Measurements from ENCODE around the gene CGNL1. TPM values are rescaled to one million over a fixed set of nuclear protein-coding genes. Genes with fewer than 3 reads are reported as not detected.
A peak's percentile ranks its signal among the peaks of the same experiment; 100 is the strongest.

CGNL1 gene
- total RNA-seq, 1 experiment from 2014 or later: 0.34 TPM

DNA sequence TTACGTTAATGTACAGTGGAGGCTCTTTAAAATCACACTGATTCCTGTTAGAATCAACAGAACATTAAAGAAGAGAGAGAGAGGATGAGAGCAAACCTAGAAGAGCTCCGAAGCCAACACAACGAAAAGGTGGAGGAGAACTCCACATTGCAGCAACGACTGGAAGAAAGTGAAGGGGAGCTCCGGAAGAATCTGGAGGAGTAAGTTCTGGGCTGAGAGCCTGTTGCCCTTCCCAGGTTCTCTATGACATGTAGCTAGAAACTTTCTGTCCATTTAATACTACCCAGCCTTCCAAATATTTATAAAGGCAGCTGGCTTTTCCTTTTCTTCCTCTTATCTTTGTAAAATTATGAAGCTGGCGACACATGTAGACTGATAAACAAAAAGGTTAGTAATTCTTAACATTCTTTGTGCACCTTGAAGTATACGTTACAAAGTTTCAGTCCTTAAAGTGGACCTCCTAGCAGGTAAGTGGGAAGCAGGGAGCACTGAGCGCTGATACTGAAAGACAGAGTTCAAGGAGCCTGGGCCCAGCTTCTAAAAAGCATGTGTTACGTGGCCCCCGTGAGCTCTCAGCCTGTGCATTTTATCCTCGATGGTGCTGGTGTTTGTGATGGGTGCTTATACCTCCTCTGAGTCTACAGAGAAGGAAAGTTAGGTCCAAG lies 75.9 kb downstream of the CGNL1 start:
- no peak for DNase-seq (ENCODE audit: low read depth)

DNA sequence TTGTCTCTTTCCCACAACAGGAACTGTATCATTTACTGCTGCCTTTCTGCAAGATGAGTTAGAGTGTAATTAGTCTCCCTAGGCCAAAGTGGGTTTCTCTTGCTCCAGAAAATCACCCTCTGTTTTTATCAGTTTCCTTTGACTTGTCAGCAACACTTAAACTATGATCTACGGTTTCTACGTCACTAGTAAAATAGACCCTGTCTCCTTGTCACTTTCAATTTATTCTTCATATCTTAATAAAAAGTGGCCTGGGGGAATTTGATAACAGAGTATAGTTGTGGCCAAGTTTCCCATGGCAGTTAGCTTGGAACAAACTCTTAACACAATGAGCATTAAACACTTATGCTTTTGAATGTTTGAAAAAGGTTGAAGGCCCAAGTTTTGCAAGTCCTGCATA lies 79.6 kb downstream of the CGNL1 start:
- no peak for DNase-seq (ENCODE audit: low read depth)

- no peak for DNase-seq (ENCODE audit: low read depth)
Observed at GRCh38 chr15:57456559-57456958, 80.3 kb downstream of the CGNL1 start.

DNA sequence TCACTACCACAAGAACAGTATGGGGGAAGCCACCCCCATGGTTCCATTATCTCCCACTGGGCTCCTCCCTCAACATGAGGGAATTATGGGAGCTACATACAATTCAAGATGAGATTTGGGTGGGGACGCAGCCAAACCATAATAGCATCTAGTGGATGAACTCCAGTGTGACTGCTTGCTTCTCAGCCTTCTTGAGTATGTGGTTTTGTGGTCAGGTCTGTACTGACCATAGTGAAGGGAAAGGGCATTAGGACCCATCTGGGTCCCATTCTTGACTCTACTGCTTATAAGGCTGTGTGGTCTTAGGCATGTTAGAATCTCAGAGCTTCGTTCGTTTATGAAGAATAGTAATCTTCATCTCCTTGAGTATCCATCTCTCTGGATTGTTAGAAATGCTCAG lies 81.4 kb downstream of the CGNL1 start:
- DNase-seq (ENCODE audit: low read depth): no peak

- DNase-seq (ENCODE audit: low read depth): no peak
Observed at GRCh38 chr15:57458356-57458781, 82.1 kb downstream of the CGNL1 start.

DNA sequence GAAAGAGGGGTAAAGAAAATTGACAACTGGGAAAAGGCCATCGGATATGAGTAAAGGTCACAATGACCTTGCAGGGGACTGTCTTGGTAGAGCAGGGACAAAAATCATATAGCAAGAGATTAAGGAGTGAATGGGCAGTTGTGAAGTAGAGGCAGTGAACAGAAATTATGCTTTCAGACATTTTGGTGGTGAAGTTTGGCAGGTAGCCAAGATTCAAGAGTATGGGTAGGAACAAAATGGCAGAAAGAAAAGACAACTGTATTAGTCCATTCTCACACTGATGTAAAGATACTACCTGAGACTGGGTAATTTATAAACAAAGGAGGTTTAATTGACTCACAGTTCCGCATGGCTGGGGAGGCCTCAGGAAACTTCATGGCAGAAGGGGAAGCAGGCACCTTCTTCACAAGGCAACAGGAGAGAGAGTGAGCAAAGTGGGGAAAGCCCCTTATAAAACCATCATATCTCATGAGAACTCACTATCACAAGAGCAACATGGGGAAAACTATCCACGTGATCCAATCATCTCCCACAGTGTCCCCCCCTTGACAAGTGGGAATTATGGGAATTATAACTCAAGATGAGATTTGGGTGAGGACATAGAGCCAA lies 84.0 kb downstream of the CGNL1 start:
- no peak for DNase-seq (ENCODE audit: low read depth)

DNA sequence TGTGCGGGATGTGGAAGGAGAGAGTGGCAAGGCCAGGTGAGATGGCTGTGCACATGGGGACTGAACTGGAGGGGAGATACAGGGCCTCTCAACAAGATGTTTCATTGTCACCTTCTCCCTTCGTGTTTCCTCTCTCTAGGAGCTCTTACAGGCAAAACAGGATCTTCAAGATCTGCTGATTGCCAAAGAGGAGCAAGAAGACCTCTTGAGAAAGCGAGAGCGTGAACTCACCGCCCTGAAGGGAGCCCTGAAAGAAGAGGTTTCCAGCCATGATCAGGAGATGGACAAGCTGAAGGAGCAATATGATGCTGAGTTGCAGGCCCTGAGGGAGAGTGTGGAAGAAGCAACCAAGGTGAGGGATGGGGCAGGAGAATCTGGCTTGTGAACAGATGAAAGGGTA lies 85.2 kb downstream of the CGNL1 start:
- DNase-seq (ENCODE audit: low read depth): no peak

- no peak for DNase-seq (ENCODE audit: low read depth)
Observed at GRCh38 chr15:57462381-57462780, 86.1 kb downstream of the CGNL1 start.

GRCh38 chr15:57463360-57463759 lies 87.1 kb downstream of the CGNL1 start:
- DNase-seq (ENCODE audit: low read depth): no peak

GRCh38 chr15:57464480-57464879 lies 88.2 kb downstream of the CGNL1 start:
- DNase-seq (ENCODE audit: low read depth): no peak

DNA sequence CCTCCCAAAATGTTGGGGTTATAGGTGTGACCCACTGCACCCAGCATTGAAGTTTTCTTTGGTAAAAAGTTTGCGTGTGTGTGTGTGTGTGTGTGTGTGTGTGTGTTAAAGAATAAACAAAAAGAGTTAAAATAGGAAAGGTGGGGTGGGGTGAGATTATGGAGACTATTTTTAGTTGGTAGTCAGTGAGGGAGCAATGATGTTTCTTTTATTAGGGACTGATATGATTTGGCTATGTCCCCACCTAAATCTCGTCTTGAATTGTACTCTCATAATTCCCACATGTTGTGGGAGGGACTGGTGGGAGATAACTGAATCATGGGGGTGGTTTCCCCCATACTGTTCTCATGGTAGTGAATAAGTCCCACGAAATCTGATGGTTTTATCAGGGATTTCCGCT lies 92.2 kb downstream of the CGNL1 start:
- no peak for DNase-seq (ENCODE audit: low read depth)

GRCh38 chr15:57470543-57470942 lies 94.2 kb downstream of the CGNL1 start:
- no peak for DNase-seq (ENCODE audit: low read depth)

DNA sequence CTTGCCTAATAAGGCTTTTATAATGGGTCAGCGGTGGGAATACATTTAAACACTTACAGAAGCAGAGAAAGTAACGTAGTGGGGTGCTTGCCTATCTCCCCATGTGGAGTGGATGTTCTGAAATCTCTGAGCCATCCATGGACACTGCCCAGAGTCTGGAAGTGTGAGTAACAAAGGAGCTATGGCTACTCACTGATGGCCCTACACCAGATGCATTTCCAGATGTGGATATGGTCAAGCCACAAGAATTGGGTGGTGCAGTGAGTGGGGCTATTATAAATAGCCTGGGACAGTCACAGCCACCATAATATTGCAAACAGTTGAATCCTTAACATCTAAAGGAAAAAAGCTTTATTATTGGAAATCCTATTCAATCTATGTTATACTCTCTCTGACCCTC lies 96.6 kb downstream of the CGNL1 start:
- no peak for DNase-seq (ENCODE audit: low read depth)

DNA sequence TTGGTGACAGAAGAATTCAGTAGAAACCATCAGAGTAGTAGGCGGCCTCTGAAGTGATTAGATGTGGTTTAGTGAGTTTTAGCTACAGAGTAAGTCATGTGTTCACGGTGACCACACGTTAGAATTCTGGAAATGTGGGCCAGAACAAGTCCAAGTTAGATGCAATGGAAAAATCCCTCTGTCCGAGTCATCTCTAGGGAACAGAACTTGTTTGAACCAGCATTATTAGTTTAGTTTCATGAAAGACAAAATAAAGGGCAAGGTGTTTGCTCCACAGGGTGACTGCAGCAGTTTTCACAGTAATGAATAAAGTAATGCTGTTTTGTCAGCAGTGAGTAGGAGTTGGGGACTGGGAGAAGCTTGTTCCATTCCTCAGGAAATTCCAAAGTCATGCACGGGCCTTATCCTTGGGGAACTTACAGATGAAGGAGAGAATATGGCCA lies 100.2 kb downstream of the CGNL1 start:
- DNase-seq (ENCODE audit: low read depth): no peak

DNA sequence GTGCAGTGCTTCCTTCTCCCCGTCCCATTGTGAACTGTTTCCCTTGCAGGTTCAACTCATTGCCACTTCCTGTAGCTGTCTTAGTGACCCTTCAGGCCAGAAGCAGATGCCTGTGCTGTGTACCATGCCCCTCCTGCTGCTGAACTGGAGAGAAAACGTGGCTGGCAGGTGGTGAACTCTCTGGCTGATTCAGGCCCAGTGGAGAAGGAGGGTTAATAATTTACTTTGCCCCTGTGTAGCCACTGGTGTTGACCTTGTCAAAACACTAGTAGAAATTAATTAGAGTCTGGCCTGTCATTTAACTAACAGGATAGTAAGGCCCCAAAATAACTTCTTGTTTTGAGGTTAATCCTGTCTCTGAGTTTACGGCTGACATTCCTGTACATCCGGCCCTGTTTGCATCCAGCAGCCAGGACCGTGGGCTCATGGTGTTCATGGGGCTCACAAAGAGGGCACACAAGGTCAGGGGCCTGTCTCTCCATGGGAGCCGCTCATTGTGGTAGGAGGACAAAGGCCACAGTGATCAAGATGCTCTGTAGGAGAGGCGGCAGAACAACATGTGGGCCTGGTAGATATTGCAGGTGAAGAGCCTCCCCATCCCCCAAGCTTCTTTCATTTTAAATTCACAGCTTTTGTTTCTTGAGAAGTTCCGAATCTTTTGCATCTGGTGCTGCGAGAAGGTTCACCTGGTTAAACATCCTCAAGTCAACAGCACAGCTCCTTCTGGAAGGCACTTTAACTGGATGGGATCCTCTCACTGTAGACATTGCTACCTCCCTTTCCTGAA lies 101.6 kb downstream of the CGNL1 start:
- DNase-seq (ENCODE audit: low read depth): no peak

DNA sequence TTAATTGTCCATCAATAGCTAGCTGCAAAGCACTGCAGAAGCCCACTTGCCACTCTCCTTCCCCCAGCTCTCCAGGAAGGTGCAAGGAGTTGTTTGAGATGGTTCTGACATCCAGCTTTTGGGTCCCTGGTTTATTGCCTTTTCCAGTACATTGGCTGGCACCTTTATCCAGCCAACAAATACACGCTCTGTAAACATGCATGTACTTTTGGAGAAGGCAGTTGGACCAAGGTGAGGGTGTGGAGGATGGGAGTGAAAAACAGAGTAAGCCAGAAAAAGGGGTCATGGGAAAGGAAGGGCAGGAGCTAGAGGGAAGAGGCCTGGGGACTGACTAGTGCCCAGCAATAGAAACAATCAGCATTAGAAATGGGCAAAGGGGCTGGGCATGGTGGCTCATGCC lies 102.7 kb downstream of the CGNL1 start:
- no peak for DNase-seq (ENCODE audit: low read depth)

DNA sequence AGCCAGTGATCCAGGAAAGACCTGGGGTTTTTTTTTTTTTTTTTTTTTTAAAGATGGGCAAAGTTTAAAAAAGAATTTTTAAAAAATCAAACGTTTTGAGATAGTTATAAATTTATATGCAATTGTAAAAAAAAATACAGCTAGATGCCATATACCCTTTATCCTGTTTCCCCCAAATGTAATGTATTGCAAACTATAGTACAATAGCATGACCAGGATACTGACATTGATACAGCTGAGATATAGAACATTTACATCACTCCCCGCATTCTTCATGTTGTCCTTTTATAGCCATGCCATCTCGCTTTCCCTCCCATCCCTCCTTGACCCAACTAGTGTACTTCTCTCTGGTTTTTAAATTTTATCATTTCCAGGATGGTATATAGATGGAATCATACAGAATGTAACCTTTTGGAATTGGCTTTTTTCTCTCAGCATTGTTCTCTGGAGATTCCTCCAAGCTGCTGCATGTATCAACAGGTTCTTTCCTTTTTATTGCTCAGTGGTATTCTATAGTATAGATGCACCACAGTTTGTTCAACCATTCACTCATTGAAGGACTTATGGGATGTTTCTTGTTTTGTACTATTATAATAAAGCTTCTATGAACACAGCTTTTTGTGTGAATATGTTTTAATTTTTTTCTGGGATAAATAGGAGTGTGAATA lies 104.9 kb downstream of the CGNL1 start:
- no peak for DNase-seq (ENCODE audit: low read depth)

DNA sequence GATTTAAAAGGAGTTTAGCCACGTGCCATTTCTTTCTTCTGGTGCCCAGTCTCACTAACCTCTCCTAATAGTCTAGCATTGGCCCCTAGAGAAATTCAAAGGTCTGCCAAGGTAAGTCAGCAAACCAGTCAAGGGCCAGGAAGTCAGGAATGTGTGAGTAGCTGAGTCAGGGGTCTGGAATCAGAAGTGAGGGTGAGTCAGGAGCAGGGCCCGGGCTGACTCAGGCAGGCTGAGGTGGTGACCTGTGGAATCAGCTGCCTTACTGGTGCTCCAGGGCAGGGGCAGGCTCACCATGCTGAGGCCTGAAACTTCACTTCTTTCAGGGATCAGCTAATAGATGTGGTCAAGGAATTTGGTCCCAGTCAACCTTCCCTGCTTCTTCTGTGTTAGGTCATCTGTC lies 109.6 kb downstream of the CGNL1 start:
- peak; percentile 93 for DNase-seq (ENCODE audit: low read depth)

GRCh38 chr15:57486833-57487232 lies 110.5 kb downstream of the CGNL1 start:
- DNase-seq (ENCODE audit: low read depth): no peak

GRCh38 chr15:57489122-57489521 lies 112.8 kb downstream of the CGNL1 start:
- DNase-seq (ENCODE audit: low read depth): no peak

DNA sequence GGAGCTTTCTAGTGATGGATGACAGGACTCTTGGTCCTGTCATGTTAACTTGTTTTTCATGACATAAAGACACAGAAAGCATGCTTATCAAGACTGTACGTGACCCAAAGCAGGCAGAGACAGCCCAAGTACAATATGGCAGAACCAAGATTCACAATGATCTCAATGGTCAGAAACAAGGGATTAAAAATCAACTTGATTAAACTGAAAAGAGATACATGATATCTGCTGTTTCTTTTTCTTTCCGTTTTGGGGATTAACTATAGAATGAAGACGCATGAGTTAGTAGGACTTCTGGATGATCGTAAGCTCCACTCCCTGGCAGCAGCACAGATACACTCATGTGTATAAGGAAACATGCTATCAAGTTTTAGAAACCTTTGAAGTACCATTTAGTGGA lies 117.0 kb downstream of the CGNL1 start:
- no peak for DNase-seq (ENCODE audit: low read depth)

GRCh38 chr15:57494581-57494980 lies 118.3 kb downstream of the CGNL1 start:
- DNase-seq (ENCODE audit: low read depth): no peak
